Lower leg skin (tissue), 3 donors: ENCODE results near the gene HTR7.

Experiments
- CTCF ChIP-seq, 3 donors: fragments of 450-650 bp; IDR thresholded peaks; one replicate each; pipeline ENCODE4 v1.5.1; 2016; ENCODE audit warnings: antibody characterized with exemption in 3 of 3, mild to moderate bottlenecking in 3 of 3, moderate library complexity in 2 of 3
- POLR2A ChIP-seq, 2 donors: fragments of 450-650 bp; IDR thresholded peaks; one replicate each; pipeline ENCODE4 v1.6.1; 2016 to 2017; ENCODE audit warnings: antibody characterized with exemption in 2 of 2, mild to moderate bottlenecking in 1 of 2, moderate library complexity in 1 of 2

- no peak for TF ChIP-seq CTCF (IDR thresholded peaks at IDR 0.05)
- no peak for TF ChIP-seq POLR2A (IDR thresholded peaks at IDR 0.05)
Observed at GRCh38 chr10:90834326-90834725, 23.5 kb downstream of the HTR7 start.
